Mucosa of descending colon (tissue), 3 donors: ENCODE results near the gene TMEM9B. TPM values are rescaled to one million over a fixed set of nuclear protein-coding genes. Genes with fewer than 3 reads are reported as not detected.
"Not testable (repeated sequence)": the region's sequence is repeated elsewhere in the genome, so short reads cannot be mapped to it uniquely, and the experiment has no call there.

ENCODE experiments used
- ATAC-seq: fragments of 200-7000 bp; cut with Tn5 transposase; one replicate; pipeline ENCODE4 v1.9.1; 2020; ENCODE audit warnings: mild to moderate bottlenecking, moderate library complexity
- DNase-seq, 3 donors: peaks; one replicate each; pipeline ENCODE4 v3.0.0-alpha.2; 2020
- H3K36me3 ChIP-seq: fragments of 200-600 bp; one replicate; pipeline ENCODE4 v1.8.0; 2021; ENCODE audit warnings: low read depth, mild to moderate bottlenecking
- H3K4me1 ChIP-seq: fragments of 200-600 bp; one replicate; pipeline ENCODE4 v1.8.0; 2021; ENCODE audit warnings: low read depth, mild to moderate bottlenecking
- H3K4me3 ChIP-seq: fragments of 200-600 bp; one replicate; pipeline ENCODE4 v1.8.0; 2021; ENCODE audit warnings: mild to moderate bottlenecking
- H3K9me3 ChIP-seq: fragments of 200-600 bp; one replicate; pipeline ENCODE4 v1.8.0; 2021; ENCODE audit warnings: mild to moderate bottlenecking
- intact Hi-C, 2 donors: fragments of 100-400 bp; cut with DNase I in 1 of 2; cut with micrococcal nuclease in 1 of 2; formaldehyde crosslinking; loops; one replicate each; pipeline versions ENCODE4 v1.11.0 to v1.11.1; 2022; cut with DNase I, micrococcal nuclease
- total RNA-seq, 3 donors: library from RNA; stranded (reverse); fragmentation: NEBNext Ultra II Directional in 2 of 3; extraction: Animal tissue kit (Norgen Biotek cat#: 25700) in 2 of 3; gene quantifications; one replicate each; pipeline versions ENCODE4 v1.2.1 to v1.2.4, GENCODE V29; 2021 to 2023
- TF ChIP-seq, protein P1 (sequence below): fragments of 200-600 bp; IDR thresholded peaks from one replicate; pipeline ENCODE4 v1.8.0; 2022; ENCODE audit warnings: antibody characterized with exemption, mild to moderate bottlenecking
- donor health status: DM: no; HTN: no; CAD: no; lungs with moderate emphysema.
- donor health status: DM: no; HTN: no; CAD: no.
- donor health status: DM: no; HTN: yes; CAD: no.

The TMEM9B gene
- total RNA-seq, 3 donors from 2014 or later, result 51.4 to 109 (median 78.4) TPM

DNA sequence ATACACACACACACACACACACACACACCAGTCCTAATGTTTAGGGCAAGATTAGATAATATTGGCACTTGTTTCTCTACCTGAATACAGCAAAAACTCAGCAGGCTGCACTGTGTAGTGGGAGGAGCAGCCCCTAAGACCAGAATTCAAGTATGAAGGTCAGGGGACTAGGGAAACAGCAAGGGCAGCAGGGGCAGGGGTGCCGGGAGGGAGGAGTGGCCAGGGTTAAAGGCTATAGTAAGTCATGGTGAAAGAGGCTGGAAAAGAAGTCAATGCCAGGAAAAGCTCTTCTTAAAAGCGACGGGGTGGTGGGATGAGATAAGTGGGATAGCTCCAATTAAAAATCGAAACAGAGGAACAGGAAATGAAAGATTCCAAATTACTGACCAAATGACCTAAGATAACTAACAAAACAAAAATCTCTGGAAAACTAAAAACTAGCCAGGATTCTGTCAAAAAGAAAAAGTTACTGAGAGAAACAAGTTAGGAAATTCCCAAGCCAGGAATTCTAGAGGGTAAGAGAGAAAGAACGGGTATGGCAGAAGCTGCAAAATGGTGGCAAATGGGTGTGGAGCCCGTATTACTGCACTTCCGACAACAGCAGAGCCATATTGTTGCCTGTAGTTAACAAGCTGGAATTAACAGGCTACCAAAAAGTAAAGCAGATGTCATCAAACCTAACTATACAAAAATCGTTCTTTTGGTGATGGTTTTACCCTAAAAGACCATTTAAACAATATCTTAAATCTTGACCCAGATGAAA, 22.7 kb downstream of the TMEM9B start:
- DNase-seq (no peak), ATAC-seq (no peak)
- H3K4me3 ChIP-seq, result no peak overlapping the region
- no peaks in the 10 kb centered on the region for H3K4me1 ChIP-seq
- H3K36me3 ChIP-seq, result no peaks in the 10 kb centered on the region
- intact Hi-C loops, result no loop called here
- TF ChIP-seq, protein P1, sequence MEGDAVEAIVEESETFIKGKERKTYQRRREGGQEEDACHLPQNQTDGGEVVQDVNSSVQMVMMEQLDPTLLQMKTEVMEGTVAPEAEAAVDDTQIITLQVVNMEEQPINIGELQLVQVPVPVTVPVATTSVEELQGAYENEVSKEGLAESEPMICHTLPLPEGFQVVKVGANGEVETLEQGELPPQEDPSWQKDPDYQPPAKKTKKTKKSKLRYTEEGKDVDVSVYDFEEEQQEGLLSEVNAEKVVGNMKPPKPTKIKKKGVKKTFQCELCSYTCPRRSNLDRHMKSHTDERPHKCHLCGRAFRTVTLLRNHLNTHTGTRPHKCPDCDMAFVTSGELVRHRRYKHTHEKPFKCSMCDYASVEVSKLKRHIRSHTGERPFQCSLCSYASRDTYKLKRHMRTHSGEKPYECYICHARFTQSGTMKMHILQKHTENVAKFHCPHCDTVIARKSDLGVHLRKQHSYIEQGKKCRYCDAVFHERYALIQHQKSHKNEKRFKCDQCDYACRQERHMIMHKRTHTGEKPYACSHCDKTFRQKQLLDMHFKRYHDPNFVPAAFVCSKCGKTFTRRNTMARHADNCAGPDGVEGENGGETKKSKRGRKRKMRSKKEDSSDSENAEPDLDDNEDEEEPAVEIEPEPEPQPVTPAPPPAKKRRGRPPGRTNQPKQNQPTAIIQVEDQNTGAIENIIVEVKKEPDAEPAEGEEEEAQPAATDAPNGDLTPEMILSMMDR, result no peak
- no peaks in the 10 kb centered on the region for H3K9me3 ChIP-seq

DNA sequence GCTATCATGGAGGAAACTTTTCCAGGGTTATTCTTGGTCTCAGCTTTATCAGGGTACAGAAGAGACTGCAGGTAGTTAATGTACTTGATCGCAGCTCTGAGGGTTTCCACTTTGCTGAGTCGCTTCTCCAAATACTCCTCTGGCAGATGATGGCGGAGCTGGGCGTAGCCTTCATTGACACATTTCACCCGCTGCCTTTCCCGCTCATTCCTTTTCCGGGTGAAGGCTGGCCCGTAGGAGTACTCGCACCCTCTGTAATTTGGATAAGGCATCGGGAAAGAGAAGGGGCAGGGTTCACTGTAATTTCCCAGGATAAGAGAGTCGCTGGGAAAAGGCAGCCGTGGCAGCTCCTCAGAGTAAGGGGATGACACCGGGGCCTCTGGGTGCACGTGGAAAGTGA, 26.6 kb downstream of the TMEM9B start:
- intact Hi-C loops, result no loop called here
- no peak overlapping the region for H3K4me3 ChIP-seq
- TF ChIP-seq, protein P1, result no peak
- no peak for DNase-seq
- no peaks in the 10 kb centered on the region for H3K4me1 ChIP-seq
- ATAC-seq, result no peak
- no peaks in the 10 kb centered on the region for H3K9me3 ChIP-seq
- no peaks in the 10 kb centered on the region for H3K36me3 ChIP-seq

DNA sequence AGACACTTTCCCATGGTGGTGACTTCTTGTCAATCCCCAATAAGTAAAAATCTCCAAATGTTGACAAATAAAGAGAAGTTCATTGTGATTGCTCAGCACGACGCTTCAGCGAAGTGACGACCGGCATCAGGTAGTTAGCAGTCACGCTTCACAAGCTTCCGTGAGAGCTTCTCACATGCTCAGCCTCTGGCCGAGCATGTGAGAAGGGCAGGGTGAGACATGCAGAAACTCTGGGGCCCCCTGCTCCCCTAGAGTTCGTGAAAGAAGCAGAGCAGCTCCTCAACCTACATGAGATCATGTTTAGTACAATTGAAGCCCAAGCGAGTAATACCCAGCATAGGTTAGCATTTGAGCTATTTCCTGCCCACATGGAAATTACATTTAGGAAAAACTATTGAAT, 27.1 kb downstream of the TMEM9B start:
- intact Hi-C loops, result no loop called here
- Histone ChIP-seq H3K9me3 (no peaks in the 10 kb centered on the region), H3K4me3 (no peak overlapping the region), H3K4me1 (no peaks in the 10 kb centered on the region), H3K36me3 (no peaks in the 10 kb centered on the region)
- no peak for DNase-seq
- TF ChIP-seq, protein P1, result no peak
- no peak for ATAC-seq

DNA sequence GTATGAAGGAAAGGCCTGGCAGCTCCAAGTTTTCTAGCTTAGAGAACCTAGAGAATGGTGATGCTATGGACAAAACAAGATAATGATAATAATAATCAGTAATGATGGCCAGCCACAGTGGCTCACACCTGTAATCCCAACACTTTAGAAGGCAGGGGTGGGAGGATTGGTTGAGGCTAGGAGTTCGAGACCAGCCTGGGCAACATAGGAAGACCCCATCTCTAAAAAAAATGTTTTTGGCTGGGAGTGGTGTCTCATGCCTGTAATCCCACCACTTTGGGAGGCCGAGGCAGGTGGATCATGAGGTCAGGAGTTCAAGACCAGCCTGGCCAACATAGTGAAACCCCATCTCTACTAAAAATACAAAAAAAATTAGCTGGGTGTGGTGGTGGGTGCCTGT, 28.5 kb downstream of the TMEM9B start:
- H3K4me3 ChIP-seq, ATAC-seq, H3K36me3 ChIP-seq, H3K9me3 ChIP-seq, H3K4me1 ChIP-seq, intact Hi-C loops, DNase-seq: not testable (repeated sequence)

DNA sequence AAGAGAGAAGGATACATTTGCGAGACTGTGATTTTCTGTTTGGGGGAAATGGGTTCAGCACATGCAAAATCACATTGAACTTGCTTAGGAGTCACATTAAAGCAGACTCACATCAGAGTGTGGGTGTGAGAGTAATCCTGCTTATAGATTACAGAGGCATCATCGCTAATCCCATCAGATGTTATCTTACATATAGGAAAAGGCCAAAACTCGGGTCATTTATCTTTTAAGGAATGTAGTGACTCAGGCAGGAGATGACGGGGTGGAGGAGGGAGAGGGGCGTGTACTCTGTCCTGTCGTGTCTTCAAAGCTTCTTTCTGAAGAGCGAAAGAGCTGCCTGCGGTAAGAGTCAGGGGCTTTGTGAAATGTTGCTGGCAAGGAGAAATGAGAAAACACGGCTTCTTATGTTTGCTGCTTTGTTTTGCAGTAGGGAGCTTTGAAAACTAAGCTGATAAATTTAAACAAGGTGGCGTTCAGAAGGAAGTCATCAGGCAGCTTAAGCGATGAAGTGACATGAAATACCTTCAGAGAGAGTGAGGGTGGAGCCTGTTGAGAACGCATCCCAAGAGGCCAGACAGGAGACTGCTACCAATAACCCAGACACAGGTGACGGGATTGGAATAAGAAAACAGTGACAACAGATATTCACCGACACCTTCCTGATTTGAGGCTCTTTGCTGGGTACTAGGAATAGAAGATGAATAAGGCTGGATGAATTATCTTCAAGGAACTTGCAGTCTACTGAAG, 29.3 kb downstream of the TMEM9B start:
- H3K36me3 ChIP-seq, result no peaks in the 10 kb centered on the region
- no peaks in the 10 kb centered on the region for H3K4me1 ChIP-seq
- H3K9me3 ChIP-seq, result no peaks in the 10 kb centered on the region
- DNase-seq, result no peak
- no peak for ATAC-seq
- intact Hi-C loops, result no loop called here
- TF ChIP-seq, protein P1, result no peak
- H3K4me3 ChIP-seq, result no peak overlapping the region

DNA sequence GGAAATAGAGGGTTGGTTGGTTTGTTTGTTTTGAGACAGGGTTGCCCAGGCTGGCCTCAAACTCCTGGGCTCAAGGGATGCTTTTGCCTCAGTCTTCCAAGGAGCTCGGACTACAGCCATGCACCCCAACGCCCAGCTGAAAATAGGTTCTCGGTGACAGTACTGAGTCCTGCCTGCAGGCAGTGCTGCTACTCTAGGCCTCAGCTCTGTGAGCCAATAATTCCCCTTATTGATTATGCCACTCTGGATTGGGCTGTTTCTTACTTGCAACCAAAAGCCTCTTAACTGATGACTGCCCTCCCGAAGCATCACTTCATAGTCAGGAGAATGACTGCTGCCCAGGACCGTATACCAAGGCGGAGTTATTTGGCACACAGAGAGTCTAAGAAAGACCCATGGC, 30.3 kb downstream of the TMEM9B start:
- DNase-seq (no peak), ATAC-seq (no peak)
- Histone ChIP-seq H3K4me3 (no peak overlapping the region), H3K36me3 (no peaks in the 10 kb centered on the region), H3K4me1 (no peaks in the 10 kb centered on the region), H3K9me3 (no peaks in the 10 kb centered on the region)
- TF ChIP-seq, protein P1, result no peak
- intact Hi-C loops, result no loop called here
